K562 (cell line): ENCODE results near the gene CTNNA3. TPM values are rescaled to one million over a fixed set of nuclear protein-coding genes. Genes with fewer than 3 reads are reported as not detected.

Experiments
- C11orf30 ChIP-seq: fragments of 450-650 bp; IDR thresholded peaks from 2 replicates; pipeline ENCODE4 v1.6.1; 2016; ENCODE audit warnings: low read depth, mild to moderate bottlenecking
- FOXM1 ChIP-seq, 2 experiments: fragments of 450-650 bp in 1 of 2; sonication (generic) in 1 of 2; formaldehyde crosslinking in 1 of 2; IDR thresholded peaks; 2 replicates each; pipeline versions ENCODE4 v1.6.1 to v1.9.0; 2017 to 2022; ENCODE audit warnings: low read depth in 2 of 2, mild to moderate bottlenecking in 2 of 2, missing genetic modification reagents in 1 of 2, moderate library complexity in 1 of 2
- HNRNPK ChIP-seq: fragments of 200-400 bp; formaldehyde crosslinking; IDR thresholded peaks from one replicate; pipeline ENCODE4 v1.6.1; 2018; ENCODE audit warnings: mild to moderate bottlenecking, low read depth, low read length; ENCODE audit not compliant: poor library complexity, severe bottlenecking
- MAFF ChIP-seq: IDR thresholded peaks from 2 replicates; pipeline ENCODE4 v1.6.1; 2012; ENCODE audit warnings: low read length, improper control_type of control experiment
- MAFG ChIP-seq: fragments of 450-650 bp; conservative IDR thresholded peaks from 2 replicates; pipeline ENCODE4 v1.6.1; 2016; ENCODE audit warnings: missing genetic modification characterization, missing compliant biosample characterization
- MECOM ChIP-seq: fragments of 250-450 bp; sonication (Bioruptor Pico); IDR thresholded peaks from 2 replicates; pipeline ENCODE4 v1.8.0; 2022; ENCODE audit warnings: inconsistent platforms
- MTA1 ChIP-seq: fragments of 450-650 bp; IDR thresholded peaks from 2 replicates; pipeline ENCODE4 v1.6.1; 2017; ENCODE audit warnings: borderline replicate concordance
- MYNN ChIP-seq, 2 experiments: sonication (generic); formaldehyde crosslinking in 1 of 2; IDR thresholded peaks; 2 replicates each; pipeline versions ENCODE4 v1.5.0 to v1.6.1; 2016 to 2020; ENCODE audit warnings: antibody characterized with exemption in 1 of 2, missing genetic modification reagents in 1 of 2
- NFE2 ChIP-seq: IDR thresholded peaks from 2 replicates; pipeline ENCODE4 v1.6.1; 2014; ENCODE audit warnings: antibody characterized with exemption, low read depth
- POLR2B ChIP-seq: fragments of 450-650 bp; IDR thresholded peaks from 2 replicates; pipeline ENCODE4 v1.6.1; 2018; ENCODE audit warnings: low read depth; ENCODE audit not compliant: partially characterized antibody
- RAD21 ChIP-seq, 2 experiments: fragments of 250-450 bp in 1 of 2; fragments of 450-650 bp in 1 of 2; sonication (Bioruptor Pico) in 1 of 2; formaldehyde crosslinking in 1 of 2; IDR thresholded peaks in 1 of 2; conservative IDR thresholded peaks in 1 of 2; 2 replicates each; pipeline versions ENCODE4 v1.4.0 to v1.8.0; 2020 to 2022; ENCODE audit warnings: mild to moderate bottlenecking in 2 of 2, moderate library complexity in 1 of 2
- REST ChIP-seq, 2 experiments: fragments of 450-650 bp; formaldehyde crosslinking in 1 of 2; IDR thresholded peaks; 2 replicates each; pipeline versions ENCODE4 v1.4.0 to v1.6.1; 2014 to 2020; ENCODE audit warnings: mild to moderate bottlenecking in 2 of 2, borderline replicate concordance in 1 of 2, low read depth in 1 of 2
- RHOXF2B ChIP-seq: fragments of 250-450 bp; sonication (Bioruptor Pico); conservative IDR thresholded peaks from 2 replicates; pipeline ENCODE4 v1.5.1; 2021
- ZBTB17 ChIP-seq: fragments of 450-650 bp; formaldehyde crosslinking; IDR thresholded peaks from 2 replicates; pipeline ENCODE4 v1.4.0; 2020; ENCODE audit warnings: mild to moderate bottlenecking
- ZC3H11A ChIP-seq: IDR thresholded peaks from 2 replicates; pipeline ENCODE4 v1.6.1; 2012; ENCODE audit warnings: low read depth, low read length, improper control_type of control experiment
- ZNF217 ChIP-seq: sonication (generic); formaldehyde crosslinking; IDR thresholded peaks from 2 replicates; pipeline ENCODE4 v1.8.0; 2022; ENCODE audit warnings: mild to moderate bottlenecking, missing genetic modification reagents
- ZNF253 ChIP-seq: fragments of 250-450 bp; sonication (Bioruptor Pico); conservative IDR thresholded peaks from 2 replicates; pipeline ENCODE4 v1.6.1; 2021; ENCODE audit warnings: mild to moderate bottlenecking
- ZNF263 ChIP-seq: sonication (generic); formaldehyde crosslinking; IDR thresholded peaks from 2 replicates; pipeline ENCODE4 v1.8.0; 2022; ENCODE audit warnings: mild to moderate bottlenecking, missing genetic modification reagents, borderline replicate concordance
- polyA plus RNA-seq, 8 experiments: library from polyadenylated mRNA; depleted of rRNA in 4 of 8; stranded (reverse) in 5 of 8; unstranded in 3 of 8; fragments of >200 nt; fragmentation: Nextera tagmentation in 2 of 8; fragmentation: Illumina TruSeq in 1 of 8; extraction: Ambion mirVana in 2 of 8; extraction: Trizol in 1 of 8; gene quantifications; 2 replicates each; pipeline versions ENCODE4 v1.2.1 to v1.2.3, GENCODE V29; 2011 to 2014; ENCODE audit warnings: inconsistent platforms in 1 of 8, missing spikeins in 1 of 8
- total RNA-seq, 7 experiments: library from RNA; depleted of rRNA in 6 of 7; stranded (reverse); fragments of >200 nt in 6 of 7; fragmentation: Illumina TruSeq in 2 of 7; extraction: Trizol in 2 of 7; gene quantifications; 2 replicates each; pipeline versions ENCODE4 v1.2.1 to v1.2.3, GENCODE V29; 2011 to 2021; ENCODE audit warnings: low replicate concordance in 1 of 7
- TF ChIP-seq, protein P1 (sequence below), 3 experiments: IDR thresholded peaks in 2 of 3; conservative IDR thresholded peaks in 1 of 3; 2 replicates each; pipeline ENCODE4 v1.5.1; 2011 to 2012; ENCODE audit warnings: low read length in 3 of 3, mild to moderate bottlenecking in 3 of 3, control low read depth in 2 of 3, improper control_type of control experiment in 1 of 3, inconsistent platforms in 1 of 3, low read depth in 1 of 3, mixed read lengths in 1 of 3, moderate library complexity in 1 of 3; ENCODE audit not compliant: insufficient read depth in 2 of 3

The CTNNA3 gene
- total and polyA plus RNA-seq, 9 of the 15 experiments (the other 6 are each of a cell fraction or from before 2014, with no cell fraction given) = 0.04 TPM; not detected in 8

GRCh38 chr10:67666416-67667034 lies 29.5 kb downstream of the CTNNA3 start (continued):
- TF ChIP-seq REST (IDR thresholded peaks at IDR 0.05; ENCODE audit: borderline replicate concordance) (peak; percentile 68; the same call in 1 of the 2 replicates), REST (CRISPR knock-in tag; IDR thresholded peaks at IDR 0.05; ENCODE audit: low read depth) (no peak), ZNF263 (CRISPR knock-in tag) (no peak), HNRNPK (no peak), MTA1 (no peak), MAFG (tag) (peak; percentile 73), RHOXF2B (CRISPR knock-in tag) (no peak), FOXM1 (IDR thresholded peaks at IDR 0.05; ENCODE audit: low read depth) (peak; percentile 43; the same call in 1 of the 2 replicates), FOXM1 (CRISPR knock-in tag; IDR thresholded peaks at IDR 0.05; ENCODE audit: low read depth) (no peak), ZNF253 (CRISPR knock-in tag) (no peak), RAD21 (CRISPR knock-in tag; conservative IDR thresholded peaks at IDR 0.05 in 1 of 2, IDR thresholded peaks at IDR 0.05 in 1 of 2) (peak; percentile 75 to 82), ZBTB17 (no peak), ZC3H11A (no peak), POLR2B (no peak), C11orf30 (peak; percentile 73), MYNN (IDR thresholded peaks at IDR 0.05) (no peak), MYNN (CRISPR knock-in tag; IDR thresholded peaks at IDR 0.05) (no peak), ZNF217 (CRISPR knock-in tag) (no peak), NFE2 (peak; percentile 82), MAFF (peak; percentile 37; the same call in 1 of the 2 replicates), MECOM (CRISPR knock-in tag) (no peak)
- TF ChIP-seq, protein P1, sequence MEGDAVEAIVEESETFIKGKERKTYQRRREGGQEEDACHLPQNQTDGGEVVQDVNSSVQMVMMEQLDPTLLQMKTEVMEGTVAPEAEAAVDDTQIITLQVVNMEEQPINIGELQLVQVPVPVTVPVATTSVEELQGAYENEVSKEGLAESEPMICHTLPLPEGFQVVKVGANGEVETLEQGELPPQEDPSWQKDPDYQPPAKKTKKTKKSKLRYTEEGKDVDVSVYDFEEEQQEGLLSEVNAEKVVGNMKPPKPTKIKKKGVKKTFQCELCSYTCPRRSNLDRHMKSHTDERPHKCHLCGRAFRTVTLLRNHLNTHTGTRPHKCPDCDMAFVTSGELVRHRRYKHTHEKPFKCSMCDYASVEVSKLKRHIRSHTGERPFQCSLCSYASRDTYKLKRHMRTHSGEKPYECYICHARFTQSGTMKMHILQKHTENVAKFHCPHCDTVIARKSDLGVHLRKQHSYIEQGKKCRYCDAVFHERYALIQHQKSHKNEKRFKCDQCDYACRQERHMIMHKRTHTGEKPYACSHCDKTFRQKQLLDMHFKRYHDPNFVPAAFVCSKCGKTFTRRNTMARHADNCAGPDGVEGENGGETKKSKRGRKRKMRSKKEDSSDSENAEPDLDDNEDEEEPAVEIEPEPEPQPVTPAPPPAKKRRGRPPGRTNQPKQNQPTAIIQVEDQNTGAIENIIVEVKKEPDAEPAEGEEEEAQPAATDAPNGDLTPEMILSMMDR (IDR thresholded peaks at IDR 0.05 in 2 of 3, conservative IDR thresholded peaks at IDR 0.05 in 1 of 3; ENCODE audit: insufficient read depth in 2 of 3, low read depth in 1 of 3, low read length in 3 of 3) = peak; percentile 39 to 76 (median 46); a peak in 4 of 6 replicates
